Kidney epithelial cell (primary cell): ENCODE data around the gene STK32B. TPM values are rescaled to one million over a fixed set of nuclear protein-coding genes. Genes with fewer than 3 reads are reported as not detected.

Experiments
- DNase-seq: peaks from one replicate; pipeline ENCODE4 v3.0.0-alpha.2; 2010; ENCODE audit warnings: low read depth
- H3K27me3 ChIP-seq: 2 replicates; pipeline ENCODE4 v1.6.0; 2011; ENCODE audit warnings: low read length; ENCODE audit not compliant: control insufficient read depth, insufficient read depth
- H3K36me3 ChIP-seq: 2 replicates; pipeline ENCODE4 v1.5.1; 2011; ENCODE audit warnings: low read length; ENCODE audit not compliant: control insufficient read depth, insufficient read depth
- H3K4me3 ChIP-seq: 2 replicates; pipeline ENCODE4 v1.5.1; 2011; ENCODE audit warnings: low read depth, mild to moderate bottlenecking, control low read depth, low read length
- total RNA-seq: library from RNA; depleted of rRNA; stranded (reverse); fragments of >200 nt; gene quantifications from 2 replicates; pipeline ENCODE4 v1.2.3, GENCODE V29; 2015
- TF ChIP-seq, protein P1 (sequence below): IDR thresholded peaks from 2 replicates; pipeline ENCODE4 v1.5.1; 2011; ENCODE audit warnings: mild to moderate bottlenecking, moderate library complexity, low read length, control low read depth, inconsistent platforms; ENCODE audit not compliant: insufficient read depth, poor library complexity, severe bottlenecking

Gene STK32B
- total RNA-seq, 1 donor from 2014 or later = 3.6 TPM

DNA sequence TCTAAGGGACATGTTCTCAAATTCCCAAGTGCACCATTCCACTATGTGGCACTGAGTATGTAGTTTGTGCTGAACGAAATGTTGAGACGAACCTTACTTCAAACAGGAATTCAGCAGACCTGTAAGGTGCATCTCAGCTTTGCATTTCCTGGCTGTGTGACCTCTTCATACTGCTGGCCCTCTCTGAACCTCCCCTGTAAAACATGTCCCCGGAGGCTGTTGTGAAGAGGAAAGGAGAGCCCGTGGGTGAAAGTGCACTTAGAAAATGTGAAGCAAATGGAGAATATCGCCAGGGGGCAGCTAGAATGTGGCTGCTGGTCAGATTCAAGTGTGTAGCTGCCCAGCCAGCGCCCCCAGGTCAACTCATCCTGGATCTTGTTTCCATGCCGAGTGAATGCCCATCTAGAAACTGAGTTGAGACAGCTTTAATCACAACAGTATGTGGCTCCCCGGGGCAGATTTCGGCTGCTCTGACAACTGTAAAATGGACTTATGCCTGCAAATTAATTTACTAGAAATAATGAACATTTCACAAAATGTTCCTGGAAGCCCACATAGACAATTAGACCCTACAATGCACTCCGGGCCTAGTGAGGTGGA, 393.7 kb downstream of the STK32B start:
- DNase-seq = no peak
- Histone ChIP-seq H3K36me3 (no peaks in the 10 kb centered on the region), H3K4me3 (no peak overlapping the region), H3K27me3 (no peaks in the 10 kb centered on the region)
- TF ChIP-seq, protein P1, sequence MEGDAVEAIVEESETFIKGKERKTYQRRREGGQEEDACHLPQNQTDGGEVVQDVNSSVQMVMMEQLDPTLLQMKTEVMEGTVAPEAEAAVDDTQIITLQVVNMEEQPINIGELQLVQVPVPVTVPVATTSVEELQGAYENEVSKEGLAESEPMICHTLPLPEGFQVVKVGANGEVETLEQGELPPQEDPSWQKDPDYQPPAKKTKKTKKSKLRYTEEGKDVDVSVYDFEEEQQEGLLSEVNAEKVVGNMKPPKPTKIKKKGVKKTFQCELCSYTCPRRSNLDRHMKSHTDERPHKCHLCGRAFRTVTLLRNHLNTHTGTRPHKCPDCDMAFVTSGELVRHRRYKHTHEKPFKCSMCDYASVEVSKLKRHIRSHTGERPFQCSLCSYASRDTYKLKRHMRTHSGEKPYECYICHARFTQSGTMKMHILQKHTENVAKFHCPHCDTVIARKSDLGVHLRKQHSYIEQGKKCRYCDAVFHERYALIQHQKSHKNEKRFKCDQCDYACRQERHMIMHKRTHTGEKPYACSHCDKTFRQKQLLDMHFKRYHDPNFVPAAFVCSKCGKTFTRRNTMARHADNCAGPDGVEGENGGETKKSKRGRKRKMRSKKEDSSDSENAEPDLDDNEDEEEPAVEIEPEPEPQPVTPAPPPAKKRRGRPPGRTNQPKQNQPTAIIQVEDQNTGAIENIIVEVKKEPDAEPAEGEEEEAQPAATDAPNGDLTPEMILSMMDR = no peak

DNA sequence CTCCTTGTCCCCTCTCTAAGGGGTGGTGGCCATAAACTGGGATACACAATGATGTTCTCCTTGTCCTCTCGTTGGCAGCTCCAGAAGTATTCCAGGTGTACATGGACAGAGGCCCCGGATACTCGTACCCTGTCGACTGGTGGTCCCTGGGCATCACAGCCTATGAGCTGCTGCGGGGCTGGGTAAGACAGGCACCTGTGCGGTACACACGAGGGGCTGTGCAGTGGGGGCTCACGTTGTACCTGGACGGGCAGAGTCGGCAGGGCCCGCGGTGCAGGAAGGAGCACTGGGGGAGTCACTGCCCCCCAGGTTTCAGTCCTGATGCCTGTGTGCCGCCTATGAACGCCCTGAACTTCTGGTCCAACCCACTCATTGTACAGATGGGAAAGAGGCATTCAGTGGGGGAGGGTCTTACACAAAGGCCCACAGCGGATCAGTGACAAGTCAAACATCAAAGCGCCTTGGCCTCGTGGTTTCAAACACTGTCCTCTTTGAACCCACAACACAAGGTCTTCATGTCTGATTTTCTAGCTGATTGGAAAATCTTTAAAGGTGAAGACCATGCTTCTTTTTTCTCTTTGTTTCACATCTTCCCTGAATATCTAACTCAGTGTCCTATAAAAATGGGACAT, 395.4 kb downstream of the STK32B start:
- Histone ChIP-seq H3K36me3 (no peaks in the 10 kb centered on the region), H3K4me3 (no peak overlapping the region), H3K27me3 (no peaks in the 10 kb centered on the region)
- TF ChIP-seq, protein P1 = no peak
- DNase-seq = no peak

DNA sequence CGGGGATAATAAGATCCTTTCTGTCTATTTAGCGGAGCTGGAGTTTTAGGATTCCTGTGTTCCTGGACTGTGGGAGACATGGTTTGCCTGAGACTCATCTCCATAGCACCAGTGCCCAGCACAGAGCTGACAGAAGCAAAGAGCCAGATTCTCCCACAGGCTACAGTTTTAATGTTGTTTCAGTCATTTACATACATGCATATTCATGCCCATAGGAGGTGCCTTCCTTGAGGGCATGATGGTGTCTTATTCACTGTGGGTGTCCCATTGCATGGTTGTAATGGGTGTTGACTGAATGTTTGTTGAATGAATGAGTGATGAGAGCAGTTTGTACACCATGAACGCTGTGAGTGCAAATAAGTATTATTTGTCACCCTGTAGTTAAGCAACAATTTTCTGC, 396.5 kb downstream of the STK32B start:
- H3K36me3 ChIP-seq = no peaks in the 10 kb centered on the region
- TF ChIP-seq, protein P1 = no peak

DNA sequence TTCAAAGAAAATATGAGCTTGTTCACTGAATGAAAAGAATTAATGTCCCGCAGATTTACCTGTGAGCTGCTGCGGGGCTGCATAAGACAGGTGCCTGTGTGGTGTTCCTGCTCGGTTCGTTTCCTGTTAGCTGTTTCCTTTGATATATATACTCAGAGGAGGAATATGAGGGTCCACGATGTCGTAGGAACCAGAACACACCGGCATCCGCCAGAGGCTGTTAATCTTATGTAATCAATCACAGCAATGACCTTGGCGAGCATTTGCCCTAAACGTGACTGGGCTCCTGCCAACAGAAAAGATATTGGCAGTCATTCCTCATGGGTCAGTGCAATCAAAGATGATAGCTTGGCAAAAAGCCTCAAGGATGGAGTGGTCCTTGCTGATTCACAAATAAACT, 396.9 kb downstream of the STK32B start:
- no peak for DNase-seq
- Histone ChIP-seq H3K27me3 (no peaks in the 10 kb centered on the region), H3K36me3 (no peaks in the 10 kb centered on the region)

More for the DNA sequence above, 396.5 kb downstream of the STK32B start:
- no peak for DNase-seq
- Histone ChIP-seq H3K27me3 (no peaks in the 10 kb centered on the region), H3K4me3 (no peak overlapping the region)

DNA sequence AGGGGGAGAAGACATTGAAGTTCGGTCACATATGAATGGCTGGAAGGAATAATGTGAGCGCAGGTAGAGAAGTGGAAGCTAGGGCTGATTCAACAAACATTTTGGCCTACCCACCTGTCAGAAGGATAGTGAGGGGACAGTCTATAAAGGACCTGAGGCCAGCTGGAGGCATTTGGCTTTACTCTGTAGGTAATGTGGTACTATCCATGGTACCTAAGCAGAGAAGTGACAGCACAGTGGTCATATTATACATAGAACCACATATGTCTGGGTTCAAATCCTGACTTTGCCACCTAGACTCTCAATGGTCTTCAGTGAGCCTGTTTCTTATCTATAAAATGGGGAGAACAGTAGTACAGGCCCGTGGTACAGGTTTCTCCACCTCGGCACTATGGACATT, 400.0 kb downstream of the STK32B start:
- H3K36me3 ChIP-seq = no peaks in the 10 kb centered on the region
- no peak overlapping the region for H3K4me3 ChIP-seq
- TF ChIP-seq, protein P1 = no peak
- DNase-seq = no peak
- no peaks in the 10 kb centered on the region for H3K27me3 ChIP-seq

More for the DNA sequence above, 396.9 kb downstream of the STK32B start:
- TF ChIP-seq, protein P1 = no peak
- no peak overlapping the region for H3K4me3 ChIP-seq

DNA sequence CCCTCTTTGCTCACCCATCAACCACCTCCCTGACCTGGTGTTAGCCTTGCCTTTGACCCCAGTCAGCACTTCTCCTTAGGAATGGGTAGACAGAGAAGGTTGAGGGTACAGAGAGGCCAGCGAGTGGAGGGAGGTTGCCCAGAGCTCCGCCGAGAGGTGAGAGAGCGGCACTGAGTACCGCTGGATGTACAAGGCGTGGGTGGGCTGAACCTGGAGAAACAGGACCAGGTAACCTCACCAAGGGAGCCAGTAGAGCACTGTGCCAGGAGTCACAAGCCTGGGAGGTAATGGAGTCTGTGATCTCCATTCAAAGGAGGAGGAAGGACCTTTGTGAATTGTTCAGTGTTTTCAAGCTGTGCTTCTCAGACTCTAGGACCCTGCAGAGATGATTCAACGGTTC, 400.9 kb downstream of the STK32B start:
- no peaks in the 10 kb centered on the region for H3K27me3 ChIP-seq
- H3K36me3 ChIP-seq = no peaks in the 10 kb centered on the region
- no peak for DNase-seq
- no peak overlapping the region for H3K4me3 ChIP-seq
- TF ChIP-seq, protein P1 = no peak
